ENCODE results near the gene CPSF4L. TPM values are rescaled to one million over a fixed set of nuclear protein-coding genes. Genes with fewer than 3 reads are reported as not detected.

CPSF4L gene
- total RNA-seq, 1 donor from 2014 or later: not detected

DNA sequence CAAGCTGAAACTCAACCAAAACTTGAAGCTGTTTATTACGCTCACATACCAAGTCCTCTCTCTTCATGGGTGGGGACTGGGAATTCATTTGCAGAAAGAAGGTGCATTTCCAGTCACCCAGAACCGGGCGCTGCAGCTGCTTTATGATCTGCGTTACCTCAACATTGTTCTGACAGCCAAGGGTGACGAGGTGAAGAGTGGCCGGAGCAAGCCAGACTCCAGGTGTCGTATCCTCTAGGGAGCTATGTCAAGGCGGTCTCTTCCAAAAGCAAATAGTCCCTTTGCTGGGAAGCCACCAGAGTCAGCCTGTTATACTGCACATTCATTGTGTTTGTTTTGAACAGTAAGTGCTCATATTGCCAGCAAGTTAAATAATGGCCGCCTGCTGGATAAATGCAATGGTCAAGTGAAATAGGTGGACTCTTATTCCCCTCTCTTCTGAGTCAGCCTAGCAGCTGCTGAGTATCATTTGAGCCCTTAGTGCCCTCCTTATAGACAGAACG is 56.2 kb downstream of the CPSF4L start:
- Histone ChIP-seq H3K4me3 (ENCODE audit: insufficient read depth, low read depth, low read length) (no peak overlapping the region), H3K27ac (ENCODE audit: low read depth, low read length) (no peak overlapping the region), H2AFZ (ENCODE audit: low read depth, low read length) (no peak overlapping the region), H3K36me3 (ENCODE audit: insufficient read depth, low read length) (peaks cover 72% of the 10 kb centered on the region), H3K79me2 (ENCODE audit: insufficient read depth, low read length) (peaks cover 14% of the 10 kb centered on the region), H4K20me1 (ENCODE audit: insufficient read depth, low read length) (peaks cover 74% of the 10 kb centered on the region), H3K27me3 (ENCODE audit: insufficient read depth, low read length) (no peaks in the 10 kb centered on the region), H3K4me2 (ENCODE audit: low read length) (no peak overlapping the region), H3K4me1 (ENCODE audit: insufficient read depth, low read length) (peaks cover 2% of the 10 kb centered on the region), H3K9me3 (ENCODE audit: insufficient read depth, low read depth, low read length) (no peaks in the 10 kb centered on the region), H3K9ac (ENCODE audit: low read length) (no peak overlapping the region)
- Mint-ChIP-seq H3K36me3 (ENCODE audit: low read depth, unreplicated experiment) (peaks cover 28% of the 10 kb centered on the region), H3K4me1 (ENCODE audit: low read depth, unreplicated experiment) (peaks cover 7% of the 10 kb centered on the region), H3K27me3 (ENCODE audit: low read depth, unreplicated experiment) (no peaks in the 10 kb centered on the region), H3K9me3 (ENCODE audit: unreplicated experiment) (no peaks in the 10 kb centered on the region), H3K27ac (ENCODE audit: unreplicated experiment) (no peak overlapping the region), H3K4me3 (ENCODE audit: unreplicated experiment) (no peak overlapping the region)
- no peak for TF ChIP-seq CTCF (IDR thresholded peaks at IDR 0.05; ENCODE audit: insufficient read depth, low read depth, low read length)
- no peak for TF ChIP-seq EZH2 (IDR thresholded peaks at IDR 0.05; ENCODE audit: insufficient read depth, low read length)
- DNase-seq (ENCODE audit: low read depth) (no peak), FAIRE-seq (no peak)

DNA sequence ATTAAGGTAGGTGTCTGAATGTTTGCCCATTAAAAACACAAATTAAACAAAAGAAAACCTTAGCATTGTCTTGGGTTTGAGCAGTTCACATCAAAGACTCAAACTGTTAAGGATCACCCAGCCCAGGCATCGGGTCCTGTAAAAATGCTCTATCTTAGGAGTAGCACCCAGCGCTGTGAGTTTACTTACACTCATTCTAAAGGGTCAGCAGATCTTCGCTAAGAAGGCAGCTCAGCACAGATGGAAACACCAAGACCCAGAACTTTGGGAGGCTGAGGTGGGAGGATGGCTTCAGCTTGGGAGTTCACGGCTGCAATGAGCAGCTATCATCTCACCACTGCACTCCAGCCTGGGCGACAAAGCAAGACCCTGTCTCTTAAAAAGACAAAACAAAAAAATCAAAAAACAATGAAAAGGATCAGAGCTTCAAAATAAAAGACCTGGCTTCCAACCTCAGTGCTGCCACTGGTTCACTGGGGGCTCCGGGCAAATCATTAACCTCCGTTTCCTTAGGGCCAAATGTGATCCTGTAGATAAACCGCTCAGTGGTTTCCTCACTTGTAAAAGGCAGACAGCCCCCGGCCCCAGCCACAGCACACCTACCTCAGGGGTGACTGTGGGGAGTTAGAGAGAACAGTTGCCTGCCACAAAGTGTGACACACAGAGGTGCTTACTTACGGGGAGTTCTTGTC is 57.7 kb downstream of the CPSF4L start:
- Histone ChIP-seq H4K20me1 (ENCODE audit: insufficient read depth, low read length) (peaks cover 80% of the 10 kb centered on the region), H3K4me2 (ENCODE audit: low read length) (no peak overlapping the region), H3K27ac (ENCODE audit: low read depth, low read length) (no peak overlapping the region), H3K4me3 (ENCODE audit: insufficient read depth, low read depth, low read length) (no peak overlapping the region), H3K36me3 (ENCODE audit: insufficient read depth, low read length) (peaks cover 80% of the 10 kb centered on the region), H2AFZ (ENCODE audit: low read depth, low read length) (no peak overlapping the region), H3K9ac (ENCODE audit: low read length) (no peak overlapping the region), H3K9me3 (ENCODE audit: insufficient read depth, low read depth, low read length) (no peaks in the 10 kb centered on the region), H3K27me3 (ENCODE audit: insufficient read depth, low read length) (no peaks in the 10 kb centered on the region), H3K4me1 (ENCODE audit: insufficient read depth, low read length) (no peaks in the 10 kb centered on the region), H3K79me2 (ENCODE audit: insufficient read depth, low read length) (peaks cover 12% of the 10 kb centered on the region)
- TF ChIP-seq EZH2 (IDR thresholded peaks at IDR 0.05; ENCODE audit: insufficient read depth, low read length): no peak
- no peak for TF ChIP-seq CTCF (IDR thresholded peaks at IDR 0.05; ENCODE audit: insufficient read depth, low read depth, low read length)
- DNase-seq (ENCODE audit: low read depth) (no peak), FAIRE-seq (no peak)
- Mint-ChIP-seq H3K4me3 (ENCODE audit: unreplicated experiment) (no peak overlapping the region), H3K27ac (ENCODE audit: unreplicated experiment) (no peak overlapping the region), H3K27me3 (ENCODE audit: low read depth, unreplicated experiment) (no peaks in the 10 kb centered on the region), H3K4me1 (ENCODE audit: low read depth, unreplicated experiment) (no peaks in the 10 kb centered on the region), H3K9me3 (ENCODE audit: unreplicated experiment) (no peaks in the 10 kb centered on the region), H3K36me3 (ENCODE audit: low read depth, unreplicated experiment) (peaks cover 37% of the 10 kb centered on the region)

- Histone ChIP-seq H3K79me2 (ENCODE audit: insufficient read depth, low read length) (peaks cover 19% of the 10 kb centered on the region), H3K36me3 (ENCODE audit: insufficient read depth, low read length) (peaks cover 80% of the 10 kb centered on the region), H3K27ac (ENCODE audit: low read depth, low read length) (no peak overlapping the region), H3K9me3 (ENCODE audit: insufficient read depth, low read depth, low read length) (no peaks in the 10 kb centered on the region), H3K4me1 (ENCODE audit: insufficient read depth, low read length) (no peaks in the 10 kb centered on the region), H3K4me2 (ENCODE audit: low read length) (no peak overlapping the region), H2AFZ (ENCODE audit: low read depth, low read length) (no peak overlapping the region), H4K20me1 (ENCODE audit: insufficient read depth, low read length) (peaks cover 84% of the 10 kb centered on the region), H3K27me3 (ENCODE audit: insufficient read depth, low read length) (no peaks in the 10 kb centered on the region), H3K4me3 (ENCODE audit: insufficient read depth, low read depth, low read length) (no peak overlapping the region), H3K9ac (ENCODE audit: low read length) (no peak overlapping the region)
- TF ChIP-seq CTCF (IDR thresholded peaks at IDR 0.05; ENCODE audit: insufficient read depth, low read depth, low read length) (no peak), EZH2 (IDR thresholded peaks at IDR 0.05; ENCODE audit: insufficient read depth, low read length) (no peak)
- no peak for FAIRE-seq
- Mint-ChIP-seq H3K27me3 (ENCODE audit: low read depth, unreplicated experiment) (no peaks in the 10 kb centered on the region), H3K4me1 (ENCODE audit: low read depth, unreplicated experiment) (no peaks in the 10 kb centered on the region), H3K4me3 (ENCODE audit: unreplicated experiment) (no peak overlapping the region), H3K9me3 (ENCODE audit: unreplicated experiment) (no peaks in the 10 kb centered on the region), H3K27ac (ENCODE audit: unreplicated experiment) (no peak overlapping the region), H3K36me3 (ENCODE audit: low read depth, unreplicated experiment) (peaks cover 41% of the 10 kb centered on the region)
- DNase-seq (ENCODE audit: low read depth): no peak
Observed at GRCh38 chr17:73203135-73203787, 58.4 kb downstream of the CPSF4L start.

Measured in astrocyte (in vitro differentiated cells and primary cell).